Mesodermal cell (in vitro differentiated cells): ENCODE data around the gene RAPGEF4.

Source experiments
- H3K27ac ChIP-seq: 2 replicates; pipeline ENCODE4 v1.7.0; 2013; ENCODE audit warnings: mild to moderate bottlenecking, low read depth, low read length, moderate library complexity; ENCODE audit not compliant: severe bottlenecking
- H3K36me3 ChIP-seq: 2 replicates; pipeline ENCODE4 v1.7.1; 2013; ENCODE audit warnings: mild to moderate bottlenecking, low read length, moderate library complexity; ENCODE audit not compliant: control insufficient read depth, insufficient read depth
- H3K4me1 ChIP-seq: one replicate; pipeline ENCODE4 v1.7.1; 2013; ENCODE audit warnings: mild to moderate bottlenecking, low read length; ENCODE audit not compliant: insufficient read depth, control insufficient read depth, poor library complexity, severe bottlenecking
- H3K4me3 ChIP-seq: 2 replicates; pipeline ENCODE4 v1.7.0; 2013; ENCODE audit warnings: low read length, control low read depth, mild to moderate bottlenecking; ENCODE audit not compliant: insufficient read depth, poor library complexity, severe bottlenecking; ENCODE audit errors: extremely low read depth
- H3K9me3 ChIP-seq: 2 replicates; pipeline ENCODE4 v1.7.1; 2013; ENCODE audit warnings: mild to moderate bottlenecking, low read length, moderate library complexity; ENCODE audit not compliant: control insufficient read depth
- WGBS, 2 experiments: methylation state at CpG; one replicate each; pipeline ENCODE4 v1.1.5; 2013; ENCODE audit warnings: missing lambda C conversion rate in 2 of 2; ENCODE audit not compliant: insufficient coverage in 2 of 2; 5-methylcytosine and 5-hydroxymethylcytosine counted together

RAPGEF4 gene

DNA sequence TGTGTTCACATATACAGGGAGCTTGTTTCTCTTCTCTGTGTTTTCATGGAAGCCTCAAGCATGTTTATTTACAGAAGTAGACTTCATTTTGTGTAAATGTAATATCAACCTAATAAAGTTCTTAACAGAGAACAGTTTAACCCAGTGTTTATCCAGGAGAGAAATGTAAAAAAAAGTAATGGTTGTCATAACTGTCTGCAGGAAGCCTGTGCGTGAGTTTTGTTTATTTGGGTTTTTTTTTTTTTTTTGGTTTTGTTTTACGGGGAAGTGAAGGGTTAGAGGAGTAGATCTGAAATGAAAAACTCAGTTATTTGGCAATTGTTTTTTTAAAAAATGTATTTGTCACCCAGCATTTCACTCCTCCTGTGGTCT, 124.7 kb downstream of the RAPGEF4 start:
- no peaks in the 10 kb centered on the region for H3K36me3 ChIP-seq
- H3K9me3 ChIP-seq: no peaks in the 10 kb centered on the region
- peaks cover 11% of the 10 kb centered on the region for H3K4me1 ChIP-seq
- peak overlapping the region; percentile 36 for H3K27ac ChIP-seq
- H3K4me3 ChIP-seq: no peak overlapping the region
- WGBS, 2 experiments: 100% methylated on average over 1 of the region's 2 CpGs

DNA sequence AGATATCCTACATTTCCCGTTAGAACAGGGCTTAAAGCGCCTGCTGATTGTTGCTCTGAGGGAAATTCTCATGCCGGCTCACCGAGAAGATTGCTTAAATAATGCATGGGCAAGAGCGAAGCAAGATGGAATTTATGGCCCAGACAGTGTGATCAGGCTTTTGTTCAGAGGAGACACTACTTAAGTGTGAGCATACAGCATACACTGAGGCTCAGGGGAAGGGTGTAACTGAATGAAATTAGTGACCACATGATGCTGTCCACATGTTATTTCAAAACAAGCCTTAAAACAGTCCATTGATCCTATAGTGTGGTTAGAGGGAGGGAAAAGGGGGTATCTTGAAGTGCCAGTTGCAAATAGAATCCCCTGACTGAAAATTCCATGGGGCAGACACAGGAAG, 125.5 kb downstream of the RAPGEF4 start:
- H3K9me3 ChIP-seq: no peaks in the 10 kb centered on the region
- WGBS, 2 experiments: 88 to 93% methylated on average over 5 of the region's 5 CpGs
- H3K27ac ChIP-seq: no peak overlapping the region
- H3K4me1 ChIP-seq: peaks cover 11% of the 10 kb centered on the region
- no peaks in the 10 kb centered on the region for H3K36me3 ChIP-seq
- no peak overlapping the region for H3K4me3 ChIP-seq

DNA sequence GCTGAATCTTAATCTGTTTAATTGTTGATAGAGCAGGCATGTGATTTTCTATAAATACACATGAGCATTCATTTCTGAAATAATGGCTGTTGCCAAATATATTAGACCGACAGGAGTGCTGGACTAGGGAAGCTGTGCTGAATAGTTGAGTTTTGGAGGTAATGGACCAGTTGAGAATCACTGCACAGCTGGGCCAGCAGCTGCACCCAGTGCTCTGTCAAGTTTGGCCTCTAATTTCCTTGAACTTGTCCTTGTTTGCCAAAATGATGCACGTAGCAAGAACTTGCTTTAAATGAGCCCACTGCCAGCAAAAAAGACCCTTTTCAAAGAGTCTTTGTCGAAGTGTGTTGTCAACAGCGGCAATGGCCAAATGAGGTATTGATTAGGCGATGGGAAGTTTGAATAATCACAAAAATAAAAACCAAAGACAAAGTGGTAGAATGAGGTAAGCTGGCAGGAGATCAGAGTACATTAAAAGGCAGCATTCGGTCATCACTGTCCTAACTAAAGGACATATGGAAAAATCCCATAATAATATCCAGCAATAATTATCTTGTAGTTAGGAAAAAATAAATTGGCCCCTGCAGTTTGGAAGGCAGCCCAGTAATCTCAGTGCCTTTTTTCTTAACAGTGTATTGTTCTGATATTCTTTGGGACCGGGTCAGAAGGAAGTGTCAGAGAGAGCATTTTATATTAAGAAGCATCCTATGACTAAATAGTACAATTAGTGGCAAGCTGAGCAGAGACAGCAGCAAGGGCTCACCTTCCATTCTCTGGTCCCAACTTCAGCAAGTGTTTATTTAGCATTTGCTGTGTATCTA, 126.2 kb downstream of the RAPGEF4 start:
- Histone ChIP-seq H3K4me3 (no peak overlapping the region), H3K36me3 (no peaks in the 10 kb centered on the region), H3K27ac (no peak overlapping the region), H3K9me3 (no peaks in the 10 kb centered on the region), H3K4me1 (peaks cover 11% of the 10 kb centered on the region)
- 93 to 94% methylated on average over 3 to 4 of the region's 7 CpGs for WGBS, 2 experiments

DNA sequence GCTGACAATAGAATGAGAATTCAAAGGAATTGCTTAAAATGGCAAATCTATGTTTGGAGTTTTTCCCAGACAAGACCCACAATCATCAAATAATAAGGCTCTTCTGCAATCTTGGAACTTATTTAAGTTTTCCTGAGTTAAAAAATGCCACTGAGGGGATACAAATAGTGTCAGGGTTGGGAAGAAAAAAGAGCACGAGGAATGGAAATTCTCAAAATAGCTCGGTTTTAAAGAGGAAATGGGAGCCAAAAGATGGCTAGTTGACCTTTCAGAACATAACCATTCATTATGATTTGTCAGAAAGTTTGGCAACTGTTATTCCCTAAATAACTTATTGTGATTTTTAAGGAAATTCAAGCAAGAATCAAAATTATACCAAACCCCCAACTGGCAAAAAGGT, 127.7 kb downstream of the RAPGEF4 start:
- Histone ChIP-seq H3K4me3 (no peak overlapping the region), H3K9me3 (no peaks in the 10 kb centered on the region), H3K36me3 (no peaks in the 10 kb centered on the region), H3K4me1 (peaks cover 11% of the 10 kb centered on the region), H3K27ac (no peak overlapping the region)
- WGBS, 2 experiments: 90 to 100% methylated on average over 1 to 2 of the region's 2 CpGs

DNA sequence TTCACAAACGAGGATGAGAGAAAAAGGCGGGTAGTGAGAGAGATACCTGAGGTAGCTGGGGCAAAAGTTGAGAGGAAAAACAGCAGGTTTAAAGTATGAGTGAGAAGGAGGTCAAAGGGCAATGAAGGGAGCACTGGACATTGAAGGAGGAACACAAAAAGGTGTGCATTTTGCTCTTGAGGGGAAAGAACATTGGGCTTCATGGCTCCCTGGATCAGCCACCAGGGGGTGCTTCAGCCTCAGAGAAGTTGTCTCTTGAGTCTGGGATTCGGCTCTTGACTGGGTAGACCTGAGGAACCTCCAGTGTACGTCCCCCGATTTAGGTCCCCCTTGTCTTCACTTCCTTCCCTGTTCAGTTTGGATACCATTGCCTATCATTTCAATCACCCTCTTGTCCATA, 128.5 kb downstream of the RAPGEF4 start:
- no peak overlapping the region for H3K4me3 ChIP-seq
- H3K4me1 ChIP-seq: peaks cover 11% of the 10 kb centered on the region
- no peak overlapping the region for H3K27ac ChIP-seq
- H3K9me3 ChIP-seq: no peaks in the 10 kb centered on the region
- no peaks in the 10 kb centered on the region for H3K36me3 ChIP-seq
- 59 to 69% methylated on average over 5 of the region's 5 CpGs for WGBS, 2 experiments

DNA sequence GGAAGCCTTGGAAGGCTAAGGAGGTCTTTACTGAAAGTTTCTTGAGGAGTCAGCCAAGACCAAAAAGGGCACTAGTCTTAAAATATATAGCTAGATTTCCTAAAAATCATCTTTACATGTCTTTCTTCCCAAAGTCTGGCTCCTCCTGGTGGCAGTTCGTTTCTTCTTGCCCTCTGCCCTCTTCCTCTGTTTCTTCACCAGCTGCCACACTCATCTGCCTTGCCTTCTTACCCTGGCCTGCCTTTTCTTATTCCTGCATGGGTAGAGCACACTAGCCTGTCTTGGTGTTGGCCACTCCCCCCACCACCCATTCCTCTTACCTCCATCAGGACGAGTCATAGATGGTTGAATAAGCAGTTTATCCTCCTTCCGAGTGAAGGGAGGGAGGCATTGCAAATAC, 129.8 kb downstream of the RAPGEF4 start:
- peaks cover 1% of the 10 kb centered on the region for H3K4me1 ChIP-seq
- no peaks in the 10 kb centered on the region for H3K9me3 ChIP-seq
- WGBS, 2 experiments: 38 to 40% methylated on average over 1 of the region's 3 CpGs
- no peak overlapping the region for H3K27ac ChIP-seq
- H3K36me3 ChIP-seq: no peaks in the 10 kb centered on the region
- H3K4me3 ChIP-seq: no peak overlapping the region

DNA sequence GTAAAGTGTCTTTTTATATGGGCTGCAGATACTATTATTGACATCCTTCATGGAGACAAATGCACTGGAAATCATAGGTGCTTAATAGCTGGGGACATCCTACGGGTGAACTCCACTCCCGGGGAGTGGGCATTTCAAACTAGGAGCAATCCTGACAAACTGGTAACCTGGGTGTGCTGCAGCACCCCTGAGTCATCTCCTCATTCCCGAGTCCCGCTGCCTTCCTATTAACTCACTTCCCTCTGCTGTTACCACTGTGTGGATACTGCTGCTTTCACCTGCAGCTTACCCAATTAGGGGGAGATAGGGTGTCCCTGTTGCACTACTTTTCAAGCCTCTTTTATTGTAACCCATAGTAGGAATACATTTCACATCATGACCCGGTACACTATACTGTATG, 134.2 kb downstream of the RAPGEF4 start:
- Histone ChIP-seq H3K4me1 (no peaks in the 10 kb centered on the region), H3K4me3 (no peak overlapping the region), H3K27ac (no peak overlapping the region), H3K36me3 (no peaks in the 10 kb centered on the region), H3K9me3 (no peaks in the 10 kb centered on the region)
- 76 to 100% methylated on average over 2 to 3 of the region's 5 CpGs for WGBS, 2 experiments

DNA sequence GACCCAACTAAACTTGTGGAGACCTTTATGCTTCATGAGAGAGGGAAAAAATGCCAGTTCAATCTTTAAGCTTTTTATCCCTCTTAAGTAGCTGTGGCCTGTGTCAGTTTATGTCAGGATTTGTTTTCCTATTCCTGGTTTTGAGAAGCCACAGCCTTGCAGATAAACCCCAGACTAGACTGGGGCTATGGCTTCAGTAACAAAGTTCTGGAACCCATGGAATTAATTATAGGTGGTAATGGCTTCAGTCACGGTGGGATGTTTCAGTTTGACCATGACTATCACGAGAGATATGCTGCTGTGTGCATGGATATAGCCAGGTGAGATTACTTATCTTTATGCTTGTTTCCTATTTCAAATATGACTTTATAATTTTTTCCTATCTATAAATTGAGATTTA, 134.8 kb downstream of the RAPGEF4 start:
- no peaks in the 10 kb centered on the region for H3K9me3 ChIP-seq
- WGBS, 2 experiments: 100% methylated on average over 2 of the region's 2 CpGs; no CpG with 5 or more reads in 1 of the 2 experiments

DNA sequence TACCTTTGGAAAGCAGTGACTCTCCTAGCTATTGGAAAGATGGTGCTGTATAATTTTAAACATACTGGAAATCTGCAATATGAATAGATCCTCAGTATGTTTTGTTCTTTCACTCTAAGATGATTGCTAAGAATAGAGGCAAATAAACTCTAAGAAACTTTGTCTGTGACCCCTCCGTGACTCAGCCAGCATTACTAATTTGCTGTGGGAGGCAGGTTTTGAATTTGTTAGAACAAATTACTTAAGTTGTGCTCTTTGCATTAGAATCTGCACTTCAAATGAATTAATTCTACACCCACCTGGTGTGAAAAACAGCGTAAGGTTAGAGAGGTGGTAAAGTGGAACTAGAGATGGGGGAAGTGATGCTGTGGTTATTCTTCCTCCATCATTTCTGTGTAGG, 142.2 kb downstream of the RAPGEF4 start:
- Histone ChIP-seq H3K9me3 (no peaks in the 10 kb centered on the region), H3K36me3 (no peaks in the 10 kb centered on the region), H3K4me3 (no peak overlapping the region), H3K27ac (no peak overlapping the region), H3K4me1 (no peaks in the 10 kb centered on the region)
- WGBS, 2 experiments: no CpG with 5 or more reads among the region's 2 CpGs

More for the DNA sequence above, 134.8 kb downstream of the RAPGEF4 start:
- no peaks in the 10 kb centered on the region for H3K36me3 ChIP-seq
- H3K27ac ChIP-seq: no peak overlapping the region
- no peaks in the 10 kb centered on the region for H3K4me1 ChIP-seq
- no peak overlapping the region for H3K4me3 ChIP-seq

DNA sequence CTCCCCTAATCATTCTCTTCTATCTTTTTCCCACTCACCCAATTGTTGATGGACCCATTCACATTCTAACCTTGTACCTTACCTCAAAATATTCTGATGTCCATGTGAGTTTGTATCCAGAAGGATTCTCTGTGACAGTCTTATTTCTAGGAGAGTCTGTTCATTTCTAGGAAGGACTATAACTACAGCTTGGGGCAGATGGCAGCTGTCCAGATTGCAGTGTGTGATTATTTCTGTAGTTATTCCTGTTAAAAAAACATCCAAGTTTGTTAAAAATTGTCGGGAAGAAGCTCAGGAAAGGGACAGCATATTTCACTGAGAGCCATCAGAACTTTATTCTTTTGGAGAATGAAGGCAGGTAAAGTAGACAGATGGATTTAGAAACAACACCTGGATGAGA, 142.6 kb downstream of the RAPGEF4 start:
- Histone ChIP-seq H3K4me1 (no peaks in the 10 kb centered on the region), H3K4me3 (no peak overlapping the region), H3K27ac (no peak overlapping the region), H3K36me3 (no peaks in the 10 kb centered on the region), H3K9me3 (no peaks in the 10 kb centered on the region)
- WGBS, 2 experiments: 100% methylated on average over 1 of the region's 1 CpG; no CpG with 5 or more reads in 1 of the 2 experiments

DNA sequence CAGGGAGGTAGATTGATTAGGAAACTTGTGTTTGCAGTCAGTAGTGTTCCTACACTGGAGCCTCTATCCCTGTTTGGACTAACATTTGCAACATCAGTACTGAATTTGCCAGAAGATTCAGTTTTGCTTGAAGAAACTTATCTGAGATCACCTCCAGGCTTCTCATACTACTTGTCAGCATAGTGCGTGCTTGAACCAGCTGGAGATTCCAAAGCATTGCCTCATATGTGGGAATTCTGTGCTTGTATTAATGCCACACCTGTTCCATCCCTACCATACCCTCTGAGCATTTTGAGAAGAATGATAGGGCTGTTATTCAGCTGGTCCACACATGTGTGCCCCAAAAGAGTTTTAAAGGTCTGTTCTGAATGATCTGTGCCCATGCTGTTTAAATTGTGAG, 148.7 kb downstream of the RAPGEF4 start:
- no peak overlapping the region for H3K4me3 ChIP-seq
- H3K36me3 ChIP-seq: no peaks in the 10 kb centered on the region
- H3K27ac ChIP-seq: no peak overlapping the region
- H3K4me1 ChIP-seq: no peaks in the 10 kb centered on the region
- H3K9me3 ChIP-seq: no peaks in the 10 kb centered on the region
- WGBS, 2 experiments: no CpG with 5 or more reads among the region's 1 CpG
